ENCODE data around the gene LRRTM2. TPM values are rescaled to one million over a fixed set of nuclear protein-coding genes. Genes with fewer than 3 reads are reported as not detected.

The LRRTM2 gene
- total and polyA plus RNA-seq, 9 donors = 0.07 to 0.92 (median 0.23) TPM

DNA sequence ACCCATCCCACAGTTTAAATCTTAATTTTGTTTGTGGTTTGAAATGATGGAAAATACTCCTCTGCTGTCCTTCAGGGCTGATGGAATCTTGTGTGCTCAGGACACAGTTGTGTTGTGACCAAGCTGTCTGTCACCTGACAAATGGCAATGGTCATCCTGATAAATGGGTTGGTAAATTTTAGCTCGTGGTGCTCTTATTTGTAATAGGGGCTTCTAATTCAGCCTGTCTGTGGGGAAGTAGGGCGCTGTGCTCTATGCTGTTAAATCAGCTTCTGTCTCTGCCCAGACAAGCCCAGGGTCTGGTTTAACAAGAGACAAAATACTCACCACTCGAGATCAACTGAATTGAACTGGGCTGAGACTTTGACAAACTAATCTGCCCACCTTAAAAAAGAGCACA lies 4.5 kb downstream of the LRRTM2 start:
- intact Hi-C loops (cut with DNase I) = no loop called here
- H3K4me1 ChIP-seq (ENCODE audit: insufficient read depth) = peaks cover 6% of the 10 kb centered on the region
- no peaks in the 10 kb centered on the region for H3K27me3 ChIP-seq
- 56 to 66% (median 57%) methylated on average over 3 of the region's 3 CpGs for WGBS, 3 donors
- H3K4me3 ChIP-seq = no peak overlapping the region
- no peaks in the 10 kb centered on the region for H3K36me3 ChIP-seq
- DNase-seq = no peak
- TF ChIP-seq POLR2A (IDR thresholded peaks at IDR 0.05) = no peak
- TF ChIP-seq, protein P1, sequence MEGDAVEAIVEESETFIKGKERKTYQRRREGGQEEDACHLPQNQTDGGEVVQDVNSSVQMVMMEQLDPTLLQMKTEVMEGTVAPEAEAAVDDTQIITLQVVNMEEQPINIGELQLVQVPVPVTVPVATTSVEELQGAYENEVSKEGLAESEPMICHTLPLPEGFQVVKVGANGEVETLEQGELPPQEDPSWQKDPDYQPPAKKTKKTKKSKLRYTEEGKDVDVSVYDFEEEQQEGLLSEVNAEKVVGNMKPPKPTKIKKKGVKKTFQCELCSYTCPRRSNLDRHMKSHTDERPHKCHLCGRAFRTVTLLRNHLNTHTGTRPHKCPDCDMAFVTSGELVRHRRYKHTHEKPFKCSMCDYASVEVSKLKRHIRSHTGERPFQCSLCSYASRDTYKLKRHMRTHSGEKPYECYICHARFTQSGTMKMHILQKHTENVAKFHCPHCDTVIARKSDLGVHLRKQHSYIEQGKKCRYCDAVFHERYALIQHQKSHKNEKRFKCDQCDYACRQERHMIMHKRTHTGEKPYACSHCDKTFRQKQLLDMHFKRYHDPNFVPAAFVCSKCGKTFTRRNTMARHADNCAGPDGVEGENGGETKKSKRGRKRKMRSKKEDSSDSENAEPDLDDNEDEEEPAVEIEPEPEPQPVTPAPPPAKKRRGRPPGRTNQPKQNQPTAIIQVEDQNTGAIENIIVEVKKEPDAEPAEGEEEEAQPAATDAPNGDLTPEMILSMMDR (IDR thresholded peaks at IDR 0.05) = no peak
- no peak for TF ChIP-seq EP300 (IDR thresholded peaks at IDR 0.05)
- H3K27ac ChIP-seq = no peak overlapping the region
- no peaks in the 10 kb centered on the region for H3K9me3 ChIP-seq

DNA sequence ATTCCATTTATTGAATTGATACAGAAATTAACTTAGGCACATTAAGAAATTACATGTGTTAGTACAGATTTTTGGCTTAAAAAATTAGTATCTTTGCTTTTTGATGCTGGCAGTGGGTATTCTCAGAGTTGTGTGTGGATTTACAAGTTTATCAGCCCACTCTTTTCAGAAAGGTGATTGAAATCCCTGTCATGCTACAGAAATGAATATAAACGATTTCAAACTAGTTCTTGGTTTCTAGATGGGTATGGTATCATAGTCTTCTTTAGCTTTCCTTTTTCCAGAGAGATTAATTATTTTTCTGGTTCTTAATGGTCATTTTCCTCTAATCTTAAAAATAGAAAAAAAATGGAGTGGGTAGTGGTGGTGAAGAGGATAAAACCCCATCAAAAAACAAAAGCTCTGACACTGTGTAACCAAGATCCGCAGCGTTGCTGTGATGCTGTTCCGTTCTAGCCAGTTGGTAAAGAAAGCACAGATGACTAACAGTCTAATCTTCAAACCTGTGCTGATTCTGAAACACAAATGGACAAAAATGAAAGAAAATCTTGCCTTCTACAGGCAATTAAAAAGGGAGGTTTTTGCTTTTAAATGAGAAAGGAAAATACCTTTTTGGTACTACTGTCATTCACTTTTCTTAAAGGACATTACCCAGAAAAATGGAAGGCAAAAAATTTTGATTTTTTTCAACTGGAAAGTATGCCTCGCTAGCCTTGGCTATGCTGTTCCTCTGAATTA lies 5.2 kb downstream of the LRRTM2 start:
- Histone ChIP-seq H3K4me1 (ENCODE audit: insufficient read depth) (peaks cover 6% of the 10 kb centered on the region), H3K4me3 (no peak overlapping the region), H3K36me3 (no peaks in the 10 kb centered on the region), H3K27ac (no peak overlapping the region), H3K9me3 (no peaks in the 10 kb centered on the region), H3K27me3 (no peaks in the 10 kb centered on the region)
- TF ChIP-seq POLR2A (IDR thresholded peaks at IDR 0.05) (no peak), EP300 (IDR thresholded peaks at IDR 0.05) (no peak)
- TF ChIP-seq, protein P1 (IDR thresholded peaks at IDR 0.05) = no peak
- WGBS, 3 donors = 35 to 49% (median 41%) methylated on average over 5 of the region's 5 CpGs
- no peak for DNase-seq
- intact Hi-C loops (cut with DNase I) = no loop called here

DNA sequence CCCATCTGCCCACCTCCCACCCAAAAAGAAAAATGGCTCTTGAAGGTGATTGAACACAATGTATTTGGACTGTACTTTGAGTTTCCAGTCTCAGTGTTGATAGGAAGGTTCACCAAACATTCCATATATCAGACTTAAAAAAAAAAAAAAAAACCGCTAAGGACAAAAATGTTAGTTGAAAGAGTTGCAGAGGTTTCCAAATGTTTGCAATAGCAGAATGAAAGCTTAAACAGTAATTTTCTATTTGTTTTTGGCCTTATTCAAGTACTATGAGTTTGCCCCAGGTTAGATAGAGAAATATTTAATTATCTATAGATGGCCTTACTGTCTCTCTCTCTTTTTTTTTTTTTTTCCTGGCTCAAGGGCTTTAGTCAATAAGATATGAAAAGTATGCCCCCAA lies 6.1 kb downstream of the LRRTM2 start:
- 49 to 58% (median 54%) methylated on average over 1 of the region's 1 CpG for WGBS, 3 donors
- no peaks in the 10 kb centered on the region for H3K36me3 ChIP-seq
- H3K4me3 ChIP-seq = no peak overlapping the region
- H3K27ac ChIP-seq = no peak overlapping the region
- DNase-seq = no peak
- intact Hi-C loops (cut with DNase I) = no loop called here
- no peaks in the 10 kb centered on the region for H3K27me3 ChIP-seq
- peaks cover 6% of the 10 kb centered on the region for H3K4me1 ChIP-seq (ENCODE audit: insufficient read depth)
- no peaks in the 10 kb centered on the region for H3K9me3 ChIP-seq
- TF ChIP-seq, protein P1 (IDR thresholded peaks at IDR 0.05) = no peak
- TF ChIP-seq EP300 (IDR thresholded peaks at IDR 0.05) (no peak), POLR2A (IDR thresholded peaks at IDR 0.05) (no peak)

DNA sequence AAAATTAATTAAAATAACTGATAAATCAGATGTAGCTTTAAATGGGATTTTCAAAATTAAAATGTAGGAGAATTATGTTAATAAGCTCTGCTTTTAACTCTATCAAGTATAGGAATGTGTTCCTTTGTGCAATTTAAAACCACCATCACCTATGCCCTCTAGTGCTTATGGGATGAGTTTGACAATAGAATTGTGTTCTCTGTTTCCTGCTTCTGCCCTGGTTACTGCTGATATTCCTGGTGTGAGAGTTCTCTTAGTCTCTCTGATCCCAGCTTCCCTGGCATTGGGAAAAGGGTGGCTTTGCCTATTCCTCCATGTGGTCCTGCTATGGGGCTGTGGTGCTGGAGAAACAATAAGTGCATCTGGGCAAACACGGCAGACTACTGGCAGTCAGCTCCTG lies 8.1 kb downstream of the LRRTM2 start:
- Histone ChIP-seq H3K4me3 (no peak overlapping the region), H3K36me3 (no peaks in the 10 kb centered on the region), H3K27ac (no peak overlapping the region), H3K27me3 (no peaks in the 10 kb centered on the region), H3K9me3 (peaks cover 0 to 4% of the 10 kb centered on the region in 2 donors), H3K4me1 (ENCODE audit: insufficient read depth) (peaks cover 3% of the 10 kb centered on the region)
- DNase-seq = no peak
- intact Hi-C loops (cut with DNase I) = no loop called here
- TF ChIP-seq EP300 (IDR thresholded peaks at IDR 0.05) (no peak), POLR2A (IDR thresholded peaks at IDR 0.05) (no peak)
- TF ChIP-seq, protein P1 (IDR thresholded peaks at IDR 0.05) = no peak
- 81 to 96% (median 85%) methylated on average over 1 of the region's 1 CpG for WGBS, 3 donors
